ENCODE data around the gene ASAP3. TPM values are rescaled to one million over a fixed set of nuclear protein-coding genes. Genes with fewer than 3 reads are reported as not detected.

The ASAP3 gene
- total RNA-seq, 1 donor from 2014 or later, result 96.6 TPM

DNA sequence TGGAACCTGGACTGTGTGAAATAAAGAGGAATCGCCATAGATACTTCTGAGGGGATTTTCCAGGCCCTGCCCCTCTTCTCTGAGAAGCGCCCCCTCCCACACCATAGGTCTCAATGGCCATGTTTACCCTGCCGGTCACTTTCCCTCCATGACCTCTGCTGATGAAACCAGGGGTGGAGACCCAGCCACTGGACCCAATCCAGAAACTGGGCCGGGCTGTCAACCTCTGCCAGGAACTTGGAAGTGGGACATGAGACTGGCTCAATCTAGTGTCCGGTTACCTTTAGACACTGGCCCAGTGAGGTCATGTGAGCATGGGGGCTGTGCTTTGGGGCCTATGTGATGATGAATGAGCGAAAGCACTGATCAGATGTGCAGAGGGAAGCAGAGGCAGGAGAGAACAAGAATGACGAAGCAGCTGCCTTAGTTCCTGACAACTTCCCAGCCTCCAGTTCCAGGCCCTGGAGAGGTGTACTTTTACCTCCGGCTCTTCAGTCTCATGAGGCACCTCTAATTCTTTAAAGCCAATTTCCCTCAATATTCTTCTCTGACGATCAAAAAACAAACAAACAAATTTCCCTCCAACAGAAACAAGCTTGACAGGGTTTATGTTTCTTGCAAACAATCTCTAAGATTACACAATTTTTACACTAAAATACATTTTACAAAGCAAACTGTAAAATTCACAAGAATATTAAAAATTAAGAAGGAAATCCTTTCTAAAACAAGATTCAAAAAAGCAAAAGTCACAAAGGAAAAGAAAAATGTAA, 4.9 kb downstream of the ASAP3 start:
- peaks cover 32% of the 10 kb centered on the region for H3K4me1 Mint-ChIP-seq
- peak overlapping the region; percentile 35 for H3K27ac Mint-ChIP-seq
- H3K4me3 Mint-ChIP-seq, result no peak overlapping the region
- H3K36me3 Mint-ChIP-seq, result peaks cover 2% of the 10 kb centered on the region
- DNase-seq (ENCODE audit: low spot score in 2 of 2, unreplicated experiment in 2 of 2), result no peak
- H3K27me3 Mint-ChIP-seq (ENCODE audit: low read depth), result no peaks in the 10 kb centered on the region
- H3K9me3 Mint-ChIP-seq, result no peaks in the 10 kb centered on the region
- TF ChIP-seq, protein P1, sequence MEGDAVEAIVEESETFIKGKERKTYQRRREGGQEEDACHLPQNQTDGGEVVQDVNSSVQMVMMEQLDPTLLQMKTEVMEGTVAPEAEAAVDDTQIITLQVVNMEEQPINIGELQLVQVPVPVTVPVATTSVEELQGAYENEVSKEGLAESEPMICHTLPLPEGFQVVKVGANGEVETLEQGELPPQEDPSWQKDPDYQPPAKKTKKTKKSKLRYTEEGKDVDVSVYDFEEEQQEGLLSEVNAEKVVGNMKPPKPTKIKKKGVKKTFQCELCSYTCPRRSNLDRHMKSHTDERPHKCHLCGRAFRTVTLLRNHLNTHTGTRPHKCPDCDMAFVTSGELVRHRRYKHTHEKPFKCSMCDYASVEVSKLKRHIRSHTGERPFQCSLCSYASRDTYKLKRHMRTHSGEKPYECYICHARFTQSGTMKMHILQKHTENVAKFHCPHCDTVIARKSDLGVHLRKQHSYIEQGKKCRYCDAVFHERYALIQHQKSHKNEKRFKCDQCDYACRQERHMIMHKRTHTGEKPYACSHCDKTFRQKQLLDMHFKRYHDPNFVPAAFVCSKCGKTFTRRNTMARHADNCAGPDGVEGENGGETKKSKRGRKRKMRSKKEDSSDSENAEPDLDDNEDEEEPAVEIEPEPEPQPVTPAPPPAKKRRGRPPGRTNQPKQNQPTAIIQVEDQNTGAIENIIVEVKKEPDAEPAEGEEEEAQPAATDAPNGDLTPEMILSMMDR (IDR thresholded peaks at IDR 0.05; ENCODE audit: unreplicated experiment), result no peak

- H3K27me3 Mint-ChIP-seq (ENCODE audit: low read depth), result no peaks in the 10 kb centered on the region
- TF ChIP-seq, protein P1 (IDR thresholded peaks at IDR 0.05; ENCODE audit: unreplicated experiment), result no peak
- H3K36me3 Mint-ChIP-seq, result peaks cover 2% of the 10 kb centered on the region
- H3K9me3 Mint-ChIP-seq, result no peaks in the 10 kb centered on the region
- no peak overlapping the region for H3K4me3 Mint-ChIP-seq
- peaks cover 26% of the 10 kb centered on the region for H3K4me1 Mint-ChIP-seq
- H3K27ac Mint-ChIP-seq, result no peak overlapping the region
- DNase-seq (ENCODE audit: low spot score in 2 of 2, unreplicated experiment in 2 of 2), result no peak
Observed at GRCh38 chr1:23477359-23478144, 6.4 kb downstream of the ASAP3 start.

- TF ChIP-seq, protein P1 (IDR thresholded peaks at IDR 0.05; ENCODE audit: unreplicated experiment), result no peak
- DNase-seq (ENCODE audit: low spot score in 2 of 2, unreplicated experiment in 2 of 2), result no peak
- no peaks in the 10 kb centered on the region for H3K27me3 Mint-ChIP-seq (ENCODE audit: low read depth)
- H3K4me1 Mint-ChIP-seq, result peaks cover 16% of the 10 kb centered on the region
- H3K36me3 Mint-ChIP-seq, result peaks cover 2% of the 10 kb centered on the region
- no peak overlapping the region for H3K27ac Mint-ChIP-seq
- no peak overlapping the region for H3K4me3 Mint-ChIP-seq
- no peaks in the 10 kb centered on the region for H3K9me3 Mint-ChIP-seq
Observed at GRCh38 chr1:23475641-23476040, 8.3 kb downstream of the ASAP3 start.

DNA sequence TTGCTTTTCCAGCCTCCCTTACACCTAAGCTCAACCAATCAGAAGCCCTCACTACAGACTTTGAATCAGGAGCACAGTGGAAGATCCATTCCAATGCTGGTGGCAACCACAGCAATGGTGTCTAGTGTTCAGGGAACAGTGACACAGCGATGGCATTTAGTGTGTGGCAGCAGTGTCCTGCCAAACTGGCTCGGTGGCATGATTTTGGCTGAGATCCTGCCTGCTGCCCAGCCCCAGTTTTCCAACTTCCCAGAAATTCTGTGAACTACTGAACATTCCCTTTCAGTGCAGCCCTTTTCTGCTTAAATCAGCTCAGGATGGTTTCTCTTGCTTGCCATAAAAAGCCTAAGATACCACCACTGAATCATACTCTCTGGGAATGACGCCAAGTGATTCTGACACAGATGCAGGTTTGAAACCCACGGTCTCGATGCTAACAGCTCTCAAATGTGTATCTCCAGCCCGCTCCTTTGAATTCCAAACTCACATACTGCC, 8.8 kb downstream of the ASAP3 start:
- Mint-ChIP-seq H3K27ac (no peak overlapping the region), H3K4me1 (peaks cover 11% of the 10 kb centered on the region), H3K4me3 (no peak overlapping the region), H3K27me3 (ENCODE audit: low read depth) (no peaks in the 10 kb centered on the region), H3K9me3 (no peaks in the 10 kb centered on the region), H3K36me3 (peaks cover 2% of the 10 kb centered on the region)
- TF ChIP-seq, protein P1 (IDR thresholded peaks at IDR 0.05; ENCODE audit: unreplicated experiment), result no peak
- no peak for DNase-seq (ENCODE audit: low spot score in 2 of 2, unreplicated experiment in 2 of 2)

DNA sequence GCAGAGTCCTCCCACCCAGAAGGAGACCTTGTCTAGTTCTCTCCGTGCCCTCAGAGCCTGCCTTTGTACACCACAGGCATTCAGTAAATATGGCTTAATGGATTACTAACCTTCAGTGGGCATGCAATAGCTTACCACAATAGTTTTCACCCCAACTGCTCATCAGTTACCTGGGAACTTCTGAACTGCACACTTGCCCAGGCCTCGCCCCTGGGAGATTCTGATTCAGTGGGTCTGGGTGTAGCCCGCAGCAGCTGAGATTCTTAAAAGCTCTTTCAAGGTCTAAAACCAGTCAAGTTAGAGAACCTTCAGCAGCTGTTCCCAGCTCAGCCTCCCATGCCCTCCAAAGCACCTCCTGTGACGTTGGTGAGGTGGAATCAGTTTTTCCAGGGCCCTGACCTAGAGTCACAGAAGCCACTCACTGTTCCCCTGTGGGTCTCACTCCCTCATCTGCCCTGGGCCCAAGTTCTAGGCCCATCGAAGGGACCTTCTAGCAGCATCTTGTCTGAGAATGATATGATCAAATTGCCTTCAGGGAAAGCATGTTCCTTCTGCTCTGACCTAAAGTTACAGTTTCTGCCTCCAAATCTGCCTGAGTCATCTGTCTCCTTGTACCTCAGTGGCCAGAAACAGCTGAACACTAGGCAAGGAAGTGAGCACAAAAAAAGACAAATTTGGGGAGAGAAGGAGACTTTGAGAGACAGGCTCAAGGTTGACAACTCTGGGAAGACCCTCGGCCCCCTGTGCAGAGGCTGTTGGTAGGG, 10.8 kb downstream of the ASAP3 start:
- Mint-ChIP-seq H3K4me1 (peaks cover 2% of the 10 kb centered on the region), H3K9me3 (no peaks in the 10 kb centered on the region), H3K27me3 (ENCODE audit: low read depth) (no peaks in the 10 kb centered on the region), H3K4me3 (no peak overlapping the region), H3K27ac (no peak overlapping the region), H3K36me3 (peaks cover 2% of the 10 kb centered on the region)
- DNase-seq (ENCODE audit: low spot score in 2 of 2, unreplicated experiment in 2 of 2), result no peak
- TF ChIP-seq, protein P1 (IDR thresholded peaks at IDR 0.05; ENCODE audit: unreplicated experiment), result no peak
